Suprapubic skin (tissue), 3 donors: ENCODE data around the gene KCNH6.

Experiments used
- POLR2AphosphoS5 ChIP-seq, 3 donors: sonication (generic); formaldehyde crosslinking; IDR thresholded peaks; one replicate each; pipeline ENCODE4 v1.6.1; 2017; ENCODE audit warnings: antibody characterized with exemption in 3 of 3
- TF ChIP-seq, protein P1 (sequence below), 2 donors: fragments of 200-600 bp in 1 of 2; fragments of 450-650 bp in 1 of 2; sonication (generic) in 1 of 2; IDR thresholded peaks; one replicate each; pipeline ENCODE4 v1.5.1; 2016 to 2019; ENCODE audit warnings: antibody characterized with exemption in 2 of 2, mild to moderate bottlenecking in 1 of 2, moderate library complexity in 1 of 2

DNA sequence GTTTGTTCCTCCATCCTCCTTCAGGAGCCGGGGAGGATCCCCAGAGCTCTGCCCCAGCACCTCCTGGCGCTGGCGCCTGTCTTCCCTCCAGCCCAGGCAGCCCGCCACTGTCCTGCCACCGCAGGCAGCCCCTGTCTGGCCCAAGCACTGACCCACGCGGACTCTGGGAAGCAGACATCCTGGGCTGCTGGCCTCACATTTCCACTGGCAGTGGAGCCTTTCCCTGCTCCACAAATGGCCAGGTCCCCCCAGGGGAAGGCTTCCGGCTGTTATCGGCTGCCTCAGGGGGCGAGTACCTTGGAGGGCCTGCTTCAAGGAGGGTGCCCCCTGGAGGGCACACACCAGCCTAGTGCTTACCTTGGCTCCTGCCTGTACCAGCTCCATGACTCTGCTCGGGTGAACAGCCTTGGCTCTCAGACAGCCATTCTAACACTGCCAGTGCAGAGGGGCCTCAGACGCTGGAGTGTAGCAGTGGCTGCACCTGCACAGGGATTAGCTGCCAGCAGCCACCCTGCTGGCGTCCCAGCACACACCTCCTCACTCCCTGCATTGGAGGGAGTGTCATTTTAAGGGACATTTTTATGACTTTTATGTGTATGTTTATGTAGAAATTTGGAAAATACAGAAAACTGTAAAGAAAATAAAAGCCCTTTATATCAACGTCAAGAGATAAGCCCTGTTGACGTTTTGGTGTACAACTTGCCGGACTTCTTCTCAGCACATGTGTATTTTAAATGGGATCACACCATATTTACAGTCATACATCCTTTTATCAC is 25.3 kb upstream of the KCNH6 start:
- TF ChIP-seq POLR2AphosphoS5 (IDR thresholded peaks at IDR 0.05): no peak
- TF ChIP-seq, protein P1, sequence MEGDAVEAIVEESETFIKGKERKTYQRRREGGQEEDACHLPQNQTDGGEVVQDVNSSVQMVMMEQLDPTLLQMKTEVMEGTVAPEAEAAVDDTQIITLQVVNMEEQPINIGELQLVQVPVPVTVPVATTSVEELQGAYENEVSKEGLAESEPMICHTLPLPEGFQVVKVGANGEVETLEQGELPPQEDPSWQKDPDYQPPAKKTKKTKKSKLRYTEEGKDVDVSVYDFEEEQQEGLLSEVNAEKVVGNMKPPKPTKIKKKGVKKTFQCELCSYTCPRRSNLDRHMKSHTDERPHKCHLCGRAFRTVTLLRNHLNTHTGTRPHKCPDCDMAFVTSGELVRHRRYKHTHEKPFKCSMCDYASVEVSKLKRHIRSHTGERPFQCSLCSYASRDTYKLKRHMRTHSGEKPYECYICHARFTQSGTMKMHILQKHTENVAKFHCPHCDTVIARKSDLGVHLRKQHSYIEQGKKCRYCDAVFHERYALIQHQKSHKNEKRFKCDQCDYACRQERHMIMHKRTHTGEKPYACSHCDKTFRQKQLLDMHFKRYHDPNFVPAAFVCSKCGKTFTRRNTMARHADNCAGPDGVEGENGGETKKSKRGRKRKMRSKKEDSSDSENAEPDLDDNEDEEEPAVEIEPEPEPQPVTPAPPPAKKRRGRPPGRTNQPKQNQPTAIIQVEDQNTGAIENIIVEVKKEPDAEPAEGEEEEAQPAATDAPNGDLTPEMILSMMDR (IDR thresholded peaks at IDR 0.05): no peak
